ENCODE measurements around the gene SEMA4C. TPM values are rescaled to one million over a fixed set of nuclear protein-coding genes. Genes with fewer than 3 reads are reported as not detected.

Gene SEMA4C
- total and polyA plus RNA-seq, 9 of the 15 experiments (the other 6 are each of a cell fraction or from before 2014, with no cell fraction given): 0.32 to 59.7 (median 23.9) TPM

DNA sequence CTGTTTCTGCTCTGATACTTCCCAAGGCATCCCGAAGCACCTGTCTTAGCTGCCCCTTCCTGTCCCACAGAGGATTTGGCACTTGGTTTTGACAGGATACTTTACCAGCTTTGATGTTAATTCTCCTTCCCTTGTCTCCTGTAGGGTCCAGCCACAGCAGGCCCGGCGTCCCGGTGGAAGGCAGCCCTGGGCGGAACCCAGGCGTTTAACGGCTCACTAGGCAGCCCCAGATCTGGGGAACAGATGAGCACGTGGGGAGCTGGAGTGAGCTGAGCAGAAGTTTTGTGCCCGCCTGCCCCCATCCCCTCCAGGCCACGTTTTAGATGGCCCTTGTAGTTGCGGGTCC is 37.5 kb downstream of the SEMA4C start (continued):
- TF ChIP-seq ZNF668 (CRISPR knock-in tag; IDR thresholded peaks at IDR 0.05): no peak
- TF ChIP-seq ESRRA (IDR thresholded peaks at IDR 0.05; ENCODE audit: borderline replicate concordance, low read depth): no peak
- no peak for TF ChIP-seq ZC3H4 (CRISPR knock-in tag; IDR thresholded peaks at IDR 0.05; ENCODE audit: borderline replicate concordance)

DNA sequence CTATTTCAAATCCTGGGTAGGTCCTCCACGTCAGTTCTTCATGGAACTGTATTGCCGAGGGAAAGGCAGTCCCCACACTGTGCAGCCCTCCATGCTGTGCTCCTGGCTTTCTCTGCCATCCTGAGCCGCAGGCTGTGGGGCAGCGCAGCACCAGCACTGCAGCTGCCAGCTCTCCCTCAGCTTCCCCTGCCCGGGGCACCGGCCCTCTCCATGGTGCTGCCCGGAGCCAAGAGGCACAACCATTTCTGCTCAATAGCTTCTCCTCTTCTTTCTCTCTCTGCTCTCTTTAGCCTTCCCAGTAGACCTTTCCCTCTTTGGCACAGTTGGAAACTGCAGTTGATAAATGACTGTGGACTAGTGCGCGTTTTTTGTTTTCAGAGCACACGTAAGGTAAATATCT is 38.2 kb downstream of the SEMA4C start:
- Histone ChIP-seq H3K4me2 (ENCODE audit: insufficient read depth, low read length) (no peak overlapping the region), H3K4me3 (no peak overlapping the region), H3K79me2 (ENCODE audit: control insufficient read depth, insufficient read depth, low read length) (no peaks in the 10 kb centered on the region), H3K27me3 (ENCODE audit: control insufficient read depth in 2 of 2, insufficient read depth in 2 of 2, low read length in 2 of 2) (no peaks in the 10 kb centered on the region), H3K36me3 (ENCODE audit: control insufficient read depth, insufficient read depth, low read length) (peaks cover 76% of the 10 kb centered on the region), H2AFZ (ENCODE audit: low read depth, low read length) (no peak overlapping the region), H3K9ac (ENCODE audit: insufficient read depth in 1 of 2, low read depth in 2 of 2, low read length in 2 of 2) (no peak overlapping the region), H4K20me1 (replicated peaks; ENCODE audit: control insufficient read depth, insufficient read depth, low read length) (0 out of 2 replicates have a peak, but pooled peaks cover 7% of the 10 kb centered on the region), H3K9me3 (replicated peaks; ENCODE audit: control insufficient read depth, insufficient read depth, low read depth, low read length) (no peaks in the 10 kb centered on the region), H3K4me1 (replicated peaks in 1 of 2; ENCODE audit: control insufficient read depth in 2 of 2, insufficient read depth in 2 of 2, low read length in 2 of 2) (peaks cover 9 to 11% of the 10 kb centered on the region in 2 experiments; a peak in 4 of 5 replicates), H3K9me1 (ENCODE audit: control insufficient read depth, insufficient read depth, low read length) (no peaks in the 10 kb centered on the region), H3K27ac (ENCODE audit: extremely low read depth, low read depth, low read length) (no peak overlapping the region)
- TF ChIP-seq TCF7L2 (IDR thresholded peaks at IDR 0.05; ENCODE audit: low read depth, low read length) (no peak), POLR2A (conservative IDR thresholded peaks at IDR 0.05) (0 out of 2 replicates have a peak, but pooled peaks have one; percentile 7)
- TF ChIP-seq, protein P1, sequence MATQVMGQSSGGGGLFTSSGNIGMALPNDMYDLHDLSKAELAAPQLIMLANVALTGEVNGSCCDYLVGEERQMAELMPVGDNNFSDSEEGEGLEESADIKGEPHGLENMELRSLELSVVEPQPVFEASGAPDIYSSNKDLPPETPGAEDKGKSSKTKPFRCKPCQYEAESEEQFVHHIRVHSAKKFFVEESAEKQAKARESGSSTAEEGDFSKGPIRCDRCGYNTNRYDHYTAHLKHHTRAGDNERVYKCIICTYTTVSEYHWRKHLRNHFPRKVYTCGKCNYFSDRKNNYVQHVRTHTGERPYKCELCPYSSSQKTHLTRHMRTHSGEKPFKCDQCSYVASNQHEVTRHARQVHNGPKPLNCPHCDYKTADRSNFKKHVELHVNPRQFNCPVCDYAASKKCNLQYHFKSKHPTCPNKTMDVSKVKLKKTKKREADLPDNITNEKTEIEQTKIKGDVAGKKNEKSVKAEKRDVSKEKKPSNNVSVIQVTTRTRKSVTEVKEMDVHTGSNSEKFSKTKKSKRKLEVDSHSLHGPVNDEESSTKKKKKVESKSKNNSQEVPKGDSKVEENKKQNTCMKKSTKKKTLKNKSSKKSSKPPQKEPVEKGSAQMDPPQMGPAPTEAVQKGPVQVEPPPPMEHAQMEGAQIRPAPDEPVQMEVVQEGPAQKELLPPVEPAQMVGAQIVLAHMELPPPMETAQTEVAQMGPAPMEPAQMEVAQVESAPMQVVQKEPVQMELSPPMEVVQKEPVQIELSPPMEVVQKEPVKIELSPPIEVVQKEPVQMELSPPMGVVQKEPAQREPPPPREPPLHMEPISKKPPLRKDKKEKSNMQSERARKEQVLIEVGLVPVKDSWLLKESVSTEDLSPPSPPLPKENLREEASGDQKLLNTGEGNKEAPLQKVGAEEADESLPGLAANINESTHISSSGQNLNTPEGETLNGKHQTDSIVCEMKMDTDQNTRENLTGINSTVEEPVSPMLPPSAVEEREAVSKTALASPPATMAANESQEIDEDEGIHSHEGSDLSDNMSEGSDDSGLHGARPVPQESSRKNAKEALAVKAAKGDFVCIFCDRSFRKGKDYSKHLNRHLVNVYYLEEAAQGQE (IDR thresholded peaks at IDR 0.05; ENCODE audit: borderline replicate concordance): peak; percentile 64
- TF ChIP-seq, protein P1 (CRISPR knock-in tag; IDR thresholded peaks at IDR 0.05; ENCODE audit: low read depth): no peak
- DNase-seq (ENCODE audit: extremely low read depth in 1 of 4, low spot score in 3 of 4) (no peak), FAIRE-seq (no peak), ATAC-seq (no peak)
- in situ Hi-C loops (cut with MboI): no loop called here
- WGBS (ENCODE audit: insufficient coverage, low coverage, missing lambda C conversion rate): 96% methylated on average over 10 of the region's 10 CpGs
- intact Hi-C loops (cut with micrococcal nuclease): no loop called here
- BruUV-seq (replicated peaks): no TSS peak
- ChIA-PET CTCF (ENCODE audit: low intra/inter-chr PET ratio) (interaction anchor here (0.6 kb wide), 1 partner anchor 1600 kb away, joined by 3 read pairs; no protein-coding TSS in a partner anchor), POLR2A (interaction anchor here (0.6 to 1.3 kb wide), 4 partner anchors 9 to 26 kb away, joined by 3 to 4 read pairs (median 3); partner anchors contain the start of genes ANKRD23 and ANKRD39)
